Panc1 (cell line): ENCODE data around the gene UFD1. TPM values are rescaled to one million over a fixed set of nuclear protein-coding genes. Genes with fewer than 3 reads are reported as not detected.

Source experiments
- ATAC-seq: fragments of 200-7000 bp; cut with Tn5 transposase; 2 replicates; pipeline ENCODE4 v1.9.1; 2020; ENCODE audit warnings: mild to moderate bottlenecking, moderate library complexity
- BruUV-seq: library from RNA; stranded (reverse); fragments of 400-500 nt; replicated peaks from 2 replicates; lab custom pipeline; 2021; lab: Mats Ljungman, UMichigan
- CTCF ChIA-PET: fragments of 300-600 bp; sonication (Branson Sonifier 250); formaldehyde crosslinking; loops from one replicate; lab custom pipeline; 2022; ENCODE audit warnings: antibody characterized with exemption; lab: Charles Lee
- POLR2A ChIA-PET: fragments of 300-600 bp; sonication (Branson Sonifier 250); formaldehyde crosslinking; loops from one replicate; lab custom pipeline; 2022; ENCODE audit warnings: antibody characterized with exemption; lab: Charles Lee
- DNase-seq: peaks from one replicate; pipeline ENCODE4 v3.0.0-alpha.2; 2010; ENCODE audit warnings: low read depth, low spot score
- H3K27ac ChIP-seq: 2 replicates; pipeline ENCODE4 v1.5.1; 2011; ENCODE audit warnings: mild to moderate bottlenecking, low read length, inconsistent platforms
- H3K27me3 ChIP-seq: fragments of 200-500 bp; sonication (Bioruptor generic); 2 replicates; pipeline ENCODE4 v1.6.0; 2014; ENCODE audit warnings: low read length, inconsistent platforms; ENCODE audit not compliant: control insufficient read depth, insufficient read depth
- H3K36me3 ChIP-seq: fragments of 200-500 bp; sonication (Bioruptor generic); 2 replicates; pipeline ENCODE4 v1.5.1; 2014; ENCODE audit warnings: inconsistent platforms, mild to moderate bottlenecking, low read length, moderate library complexity; ENCODE audit not compliant: control insufficient read depth, insufficient read depth
- H3K4me1 ChIP-seq: 2 replicates; pipeline ENCODE4 v1.5.1; 2011; ENCODE audit warnings: inconsistent platforms, mild to moderate bottlenecking, low read length, moderate library complexity; ENCODE audit not compliant: control insufficient read depth, insufficient read depth
- H3K4me3 ChIP-seq, 2 experiments: 2 replicates each; pipeline ENCODE4 v1.5.1; 2011 to 2012; ENCODE audit warnings: low read depth in 2 of 2, low read length in 2 of 2, mild to moderate bottlenecking in 2 of 2, inconsistent platforms in 1 of 2, moderate library complexity in 1 of 2
- H3K9me3 ChIP-seq: fragments of 200-500 bp; sonication (Bioruptor generic); 2 replicates; pipeline ENCODE4 v1.5.1; 2014; ENCODE audit warnings: low read depth, mild to moderate bottlenecking, inconsistent platforms, low read length, moderate library complexity; ENCODE audit not compliant: control insufficient read depth, insufficient read depth
- CTCF ChIP-seq: fragments of 450-650 bp; IDR thresholded peaks from 2 replicates; pipeline ENCODE4 v1.5.1; 2017; ENCODE audit warnings: mild to moderate bottlenecking
- POLR2AphosphoS5 ChIP-seq: IDR thresholded peaks from 2 replicates; pipeline ENCODE4 v1.6.1; 2012; ENCODE audit warnings: mild to moderate bottlenecking, low read depth, low read length, moderate library complexity
- REST ChIP-seq, 2 experiments: IDR thresholded peaks; 2 replicates each; pipeline ENCODE4 v1.6.1; 2011 to 2012; ENCODE audit warnings: low read depth in 2 of 2, control low read depth in 1 of 2, low read length in 1 of 2, mild to moderate bottlenecking in 1 of 2, moderate library complexity in 1 of 2; ENCODE audit not compliant: insufficient read depth in 1 of 2
- SIN3A ChIP-seq: IDR thresholded peaks from 2 replicates; pipeline ENCODE4 v1.6.1; 2012; ENCODE audit warnings: low read depth, mild to moderate bottlenecking, low read length, moderate library complexity, borderline replicate concordance; ENCODE audit not compliant: insufficient read depth
- TCF7L2 ChIP-seq: IDR thresholded peaks from 2 replicates; pipeline ENCODE4 v1.6.1; 2011; ENCODE audit warnings: mild to moderate bottlenecking, low read depth, low read length, inconsistent platforms
- in situ Hi-C: cut with HindIII; loops from 2 replicates; pipeline ENCODE4 v1.10.0; 2016; ENCODE audit warnings: low sequenced_read_pairs, low pct_unique_long_range_greater_than_20kb
- intact Hi-C: fragments of 100-400 bp; cut with micrococcal nuclease; formaldehyde crosslinking; loops from one replicate; pipeline ENCODE4 v1.10.0; 2022; ENCODE audit not compliant: unreplicated experiment
- total RNA-seq: library from RNA; stranded (reverse); gene quantifications from one replicate; pipeline ENCODE4 v1.2.1, GENCODE V29; 2021; ENCODE audit not compliant: unreplicated experiment

The UFD1 gene
- total RNA-seq, 1 experiment from 2014 or later, result 82.8 TPM

DNA sequence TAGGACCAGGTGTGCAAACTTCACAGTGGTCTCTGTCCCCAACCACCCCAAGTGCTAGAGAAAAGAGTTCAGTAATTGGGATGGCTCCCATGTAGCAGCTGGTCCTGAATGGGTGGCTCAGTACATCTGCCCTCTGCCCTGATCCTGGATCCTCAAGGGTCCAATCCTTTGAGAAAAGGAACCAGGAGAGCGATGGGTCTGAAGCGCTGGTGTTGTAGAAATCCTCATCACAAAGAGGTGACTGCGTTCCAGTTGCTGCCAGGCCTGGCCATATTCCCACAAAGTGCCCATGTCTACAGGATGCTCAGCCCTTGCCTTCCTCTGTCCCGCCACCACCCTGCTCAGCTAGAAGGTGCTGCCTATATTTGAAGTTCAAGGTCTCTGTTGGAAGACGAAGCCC is 25.3 kb downstream of the UFD1 start:
- POLR2A ChIA-PET, result no interaction called here
- peaks cover 3% of the 10 kb centered on the region; the same call in 1 of the 2 replicates for H3K36me3 ChIP-seq
- peaks cover 2% of the 10 kb centered on the region; the same call in 1 of the 2 replicates for H3K4me1 ChIP-seq
- no peak overlapping the region for H3K27ac ChIP-seq
- no peaks in the 10 kb centered on the region for H3K27me3 ChIP-seq
- intact Hi-C loops (no loop called here), in situ Hi-C loops (no loop called here)
- no peak overlapping the region for H3K4me3 ChIP-seq
- DNase-seq, result no peak
- BruUV-seq, result no TSS peak
- no peak for ATAC-seq
- TF ChIP-seq TCF7L2 (no peak), CTCF (no peak), SIN3A (no peak), POLR2AphosphoS5 (no peak), REST (IDR thresholded peaks at IDR 0.05; ENCODE audit: insufficient read depth in 1 of 2, low read depth in 2 of 2, low read length in 1 of 2) (no peak)
- H3K9me3 ChIP-seq, result no peaks in the 10 kb centered on the region
- CTCF ChIA-PET, result no interaction called here

DNA sequence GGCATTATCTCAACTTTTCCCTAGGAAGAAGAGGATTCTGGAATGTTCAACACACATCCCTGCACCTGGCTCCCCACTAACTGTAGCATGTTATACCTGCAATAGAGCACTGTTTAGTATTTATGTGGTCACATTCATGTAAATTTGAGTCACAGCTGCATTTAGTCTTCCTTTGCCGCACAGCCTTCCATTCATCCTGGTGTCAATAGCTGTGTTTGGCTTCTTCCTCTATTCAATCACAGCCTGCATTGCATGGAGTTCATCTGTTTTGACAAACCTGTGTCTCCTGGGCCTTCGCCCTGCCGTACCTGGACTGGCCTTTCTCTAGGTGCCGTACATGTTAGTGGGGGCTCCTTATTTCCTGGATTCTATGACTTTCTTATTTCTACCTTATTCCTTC is 27.4 kb downstream of the UFD1 start:
- Histone ChIP-seq H3K4me1 (peaks cover 10% of the 10 kb centered on the region; the same call in 1 of the 2 replicates), H3K9me3 (no peaks in the 10 kb centered on the region), H3K27ac (no peak overlapping the region), H3K36me3 (peaks cover 3% of the 10 kb centered on the region), H3K27me3 (no peaks in the 10 kb centered on the region), H3K4me3 (no peak overlapping the region)
- intact Hi-C loops, result no loop called here
- CTCF ChIA-PET, result no interaction called here
- no TSS peak for BruUV-seq
- TF ChIP-seq SIN3A (no peak), REST (IDR thresholded peaks at IDR 0.05; ENCODE audit: insufficient read depth in 1 of 2, low read depth in 2 of 2, low read length in 1 of 2) (no peak), POLR2AphosphoS5 (no peak), CTCF (no peak), TCF7L2 (no peak)
- no peak for DNase-seq
- POLR2A ChIA-PET, result no interaction called here
- in situ Hi-C loops, result no loop called here
- ATAC-seq, result no peak
